Stomach (tissue), 9 donors: ENCODE measurements around the gene STMN3. TPM values are rescaled to one million over a fixed set of nuclear protein-coding genes. Genes with fewer than 3 reads are reported as not detected.
"Not testable (repeated sequence)": the region's sequence is repeated elsewhere in the genome, so short reads cannot be mapped to it uniquely, and the experiment has no call there.

Experiments
- DNase-seq, 2 donors: peaks; one replicate each; pipeline versions ENCODE4 v3.0.0 to v3.0.0-alpha.2; 2013 to 2019
- H3K27ac ChIP-seq, 5 donors: fragments of 200-600 bp in 4 of 5; sonication (generic) in 4 of 5; one replicate each; pipeline ENCODE4 v1.5.1; 2013 to 2019; ENCODE audit warnings: mild to moderate bottlenecking in 1 of 5, moderate library complexity in 1 of 5
- H3K27me3 ChIP-seq, 3 donors: fragments of 200-600 bp; sonication (generic); one replicate each; pipeline ENCODE4 v1.5.1; 2017 to 2019; ENCODE audit warnings: mixed run types in 1 of 3
- H3K36me3 ChIP-seq, 4 donors: fragments of 200-600 bp; sonication (generic); 1 replicate in 3 of 4; 2 replicates in 1 of 4; pipeline ENCODE4 v1.5.1; 2016 to 2019
- H3K4me1 ChIP-seq, 4 donors: fragments of 200-600 bp; sonication (generic); one replicate each; pipeline ENCODE4 v1.5.1; 2016 to 2019
- H3K4me3 ChIP-seq, 4 donors: fragments of 200-600 bp; sonication (generic) in 3 of 4; one replicate each; pipeline ENCODE4 v1.5.1; 2016 to 2019; ENCODE audit warnings: mild to moderate bottlenecking in 1 of 4
- H3K9me3 ChIP-seq, 4 donors: fragments of 200-600 bp; sonication (generic); one replicate each; pipeline ENCODE4 v1.5.1; 2016 to 2019
- EP300 ChIP-seq: sonication (generic); formaldehyde crosslinking; IDR thresholded peaks from one replicate; pipeline ENCODE4 v1.6.1; 2017; ENCODE audit warnings: antibody characterized with exemption
- POLR2A ChIP-seq, 4 donors: fragments of 450-650 bp; IDR thresholded peaks; one replicate each; pipeline ENCODE4 v1.6.1; 2016; ENCODE audit warnings: antibody characterized with exemption in 4 of 4, control low read depth in 2 of 4, mild to moderate bottlenecking in 1 of 4, moderate library complexity in 1 of 4
- POLR2AphosphoS5 ChIP-seq, 3 donors: sonication (generic); formaldehyde crosslinking; IDR thresholded peaks; one replicate each; pipeline ENCODE4 v1.6.1; 2016; ENCODE audit warnings: antibody characterized with exemption in 3 of 3
- WGBS, 5 donors: extraction: QIAGEN DNeasy Blood & Tissue Kit in 3 of 5; methylation state at CpG; one replicate each; pipeline versions ENCODE4 v1.1.5 to v1.1.7; 2013 to 2018; 5-methylcytosine and 5-hydroxymethylcytosine counted together
- intact Hi-C: fragments of 100-400 bp; cut with DNase I; formaldehyde crosslinking; loops from one replicate; pipeline ENCODE4 v1.15.1; 2023; ENCODE audit warnings: low total_unique reads
- polyA plus RNA-seq, 3 donors: library from polyadenylated mRNA; stranded (reverse); fragments of 200-250 nt; gene quantifications; one replicate each; pipeline ENCODE4 v1.2.3, GENCODE V29; 2013
- total RNA-seq, 5 donors: library from RNA; depleted of rRNA; stranded (reverse); fragments of >200 nt; gene quantifications; one replicate each; pipeline versions ENCODE4 v1.1.0 to v1.2.3, GENCODE V29; 2014 to 2016
- TF ChIP-seq, protein P1 (sequence below), 7 experiments: fragments of 450-650 bp in 4 of 7; fragments of 200-600 bp in 3 of 7; sonication (generic) in 3 of 7; IDR thresholded peaks; one replicate each; pipeline ENCODE4 v1.5.1; 2016 to 2019; ENCODE audit warnings: antibody characterized with exemption in 7 of 7, control low read depth in 2 of 7, mild to moderate bottlenecking in 1 of 7
- donor health status: healthy with polysubstance abuse.
- donor health status: Bipolar disorder and iron deficiency.
- donor health status: healthy.

The STMN3 gene
- total and polyA plus RNA-seq, 8 donors = 0.87 to 14.8 (median 12.0) TPM

DNA sequence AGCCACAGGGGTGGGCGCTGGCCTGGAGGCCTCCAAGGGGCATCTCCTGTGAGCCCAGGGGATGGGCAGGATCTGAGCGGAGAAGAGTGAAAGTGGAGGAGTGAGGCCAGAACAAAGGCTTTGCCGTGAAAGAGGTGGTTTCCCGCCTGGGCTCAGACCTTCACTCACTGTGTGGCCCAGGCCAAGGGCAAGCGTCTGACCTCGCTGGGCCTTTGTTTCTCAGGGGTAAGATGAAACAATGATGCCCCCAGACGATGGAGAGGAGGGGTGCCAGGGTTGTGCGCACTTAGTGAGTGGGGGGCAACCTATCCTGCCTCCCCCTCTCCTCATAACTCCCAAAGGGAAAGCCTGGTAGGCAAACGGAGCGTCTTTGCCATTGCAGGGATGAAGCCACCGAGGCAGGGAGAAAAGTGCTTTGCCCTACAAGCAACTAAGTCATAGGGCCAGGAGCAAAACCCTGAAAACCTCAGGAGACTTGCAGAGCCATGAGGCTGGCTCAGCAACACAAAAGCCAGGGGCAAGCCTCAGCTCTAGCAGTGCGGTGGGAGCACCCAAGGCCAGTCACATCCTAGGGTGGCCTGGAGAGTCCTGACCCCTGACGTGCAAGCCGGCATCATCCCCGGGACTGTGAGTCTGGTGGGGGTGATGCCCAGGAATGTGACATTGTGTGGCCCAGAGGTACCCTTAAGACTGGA is 897 bp upstream of the STMN3 start:
- Histone ChIP-seq H3K36me3 (no peaks in the 10 kb centered on the region), H3K4me1 (peaks cover 34 to 53% (median 46%) of the 10 kb centered on the region in 4 donors), H3K9me3 (no peaks in the 10 kb centered on the region), H3K4me3 (peak overlapping the region; percentile 60 to 78 (median 65)), H3K27me3 (peaks cover 0 to 33% (median 16%) of the 10 kb centered on the region in 3 donors), H3K27ac (peak overlapping the region; percentile 43 to 76 (median 64))
- 53 to 60% (median 60%) methylated on average over 13 to 15 of the region's 15 CpGs for WGBS, 5 donors
- TF ChIP-seq EP300 = no peak
- TF ChIP-seq POLR2A (IDR thresholded peaks at IDR 0.05) = no peak
- TF ChIP-seq POLR2AphosphoS5 (IDR thresholded peaks at IDR 0.05) = no peak
- TF ChIP-seq, protein P1, sequence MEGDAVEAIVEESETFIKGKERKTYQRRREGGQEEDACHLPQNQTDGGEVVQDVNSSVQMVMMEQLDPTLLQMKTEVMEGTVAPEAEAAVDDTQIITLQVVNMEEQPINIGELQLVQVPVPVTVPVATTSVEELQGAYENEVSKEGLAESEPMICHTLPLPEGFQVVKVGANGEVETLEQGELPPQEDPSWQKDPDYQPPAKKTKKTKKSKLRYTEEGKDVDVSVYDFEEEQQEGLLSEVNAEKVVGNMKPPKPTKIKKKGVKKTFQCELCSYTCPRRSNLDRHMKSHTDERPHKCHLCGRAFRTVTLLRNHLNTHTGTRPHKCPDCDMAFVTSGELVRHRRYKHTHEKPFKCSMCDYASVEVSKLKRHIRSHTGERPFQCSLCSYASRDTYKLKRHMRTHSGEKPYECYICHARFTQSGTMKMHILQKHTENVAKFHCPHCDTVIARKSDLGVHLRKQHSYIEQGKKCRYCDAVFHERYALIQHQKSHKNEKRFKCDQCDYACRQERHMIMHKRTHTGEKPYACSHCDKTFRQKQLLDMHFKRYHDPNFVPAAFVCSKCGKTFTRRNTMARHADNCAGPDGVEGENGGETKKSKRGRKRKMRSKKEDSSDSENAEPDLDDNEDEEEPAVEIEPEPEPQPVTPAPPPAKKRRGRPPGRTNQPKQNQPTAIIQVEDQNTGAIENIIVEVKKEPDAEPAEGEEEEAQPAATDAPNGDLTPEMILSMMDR (IDR thresholded peaks at IDR 0.05) = no peak
- intact Hi-C loops = no loop called here
- DNase-seq = no peak

DNA sequence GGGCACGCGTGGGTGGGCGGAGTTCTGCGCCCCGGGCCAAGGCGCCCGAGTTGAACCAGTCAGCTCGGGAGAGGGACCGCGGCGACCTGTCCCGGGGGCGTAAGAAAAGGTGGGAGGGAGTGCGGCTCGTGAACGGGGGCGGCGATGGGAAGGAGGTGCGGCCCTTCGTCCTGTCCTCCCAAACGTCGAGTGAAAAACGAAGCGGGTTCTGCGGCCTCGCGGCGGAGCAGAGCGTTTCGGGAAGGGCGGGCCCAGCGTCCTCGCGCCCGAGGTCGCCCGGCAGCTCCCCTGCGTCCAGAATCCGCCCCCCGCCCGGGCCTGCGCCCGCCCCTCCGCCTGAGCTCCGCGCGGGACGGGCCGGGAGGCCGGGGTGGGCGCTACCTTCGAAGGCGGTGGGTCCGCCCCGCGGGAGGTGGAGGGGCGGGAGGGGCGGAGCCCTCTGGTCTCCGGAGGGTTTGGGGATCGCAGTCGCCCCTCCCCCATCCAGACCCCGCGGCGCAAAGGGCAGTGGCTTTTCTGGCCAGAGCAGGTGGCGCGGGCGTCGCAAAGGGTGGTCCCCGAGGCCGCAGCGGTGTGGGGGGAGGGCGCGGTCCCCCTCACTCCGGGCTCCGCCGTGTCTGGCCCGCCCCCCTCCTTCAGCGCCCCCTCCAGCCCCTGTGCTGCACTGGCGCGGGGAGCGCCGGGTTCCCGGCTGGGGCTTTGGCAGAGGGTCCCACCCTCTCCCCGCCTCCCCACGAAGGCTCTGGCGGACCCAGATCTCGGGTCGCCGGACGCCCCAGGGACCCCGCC is 838 bp downstream of the STMN3 start:
- H3K36me3 ChIP-seq = no peaks in the 10 kb centered on the region
- WGBS, 5 donors = 0 to 4% (median 1%) methylated on average over 16 to 90 of the region's 91 CpGs
- H3K4me1 ChIP-seq = peaks cover 25 to 41% (median 33%) of the 10 kb centered on the region in 4 donors
- intact Hi-C loops = no loop called here
- H3K27ac ChIP-seq = peak overlapping the region; percentile 1 to 72 (median 50)
- no peaks in the 10 kb centered on the region for H3K9me3 ChIP-seq
- peak overlapping the region; percentile 60 to 78 (median 65) for H3K4me3 ChIP-seq
- TF ChIP-seq EP300 = no peak
- no peak for TF ChIP-seq POLR2A (IDR thresholded peaks at IDR 0.05)
- TF ChIP-seq, protein P1 (IDR thresholded peaks at IDR 0.05) = no peak
- TF ChIP-seq POLR2AphosphoS5 (IDR thresholded peaks at IDR 0.05) = no peak
- DNase-seq = peak in 1 of 2 donors; percentile 78
- peaks cover 0 to 33% (median 16%) of the 10 kb centered on the region in 3 donors for H3K27me3 ChIP-seq

DNA sequence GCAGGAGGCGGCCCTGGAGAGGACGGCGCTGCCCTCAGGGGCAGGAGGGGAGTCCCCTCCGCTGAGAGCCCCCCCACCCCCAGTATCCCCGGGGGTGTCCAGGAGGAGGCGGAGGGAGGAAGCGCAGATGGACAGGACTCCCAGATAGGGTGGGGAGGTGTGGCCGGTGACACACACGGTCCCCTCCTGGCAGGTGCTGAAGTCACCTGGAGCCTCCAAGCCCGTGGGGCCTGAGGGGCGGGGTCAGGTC is 1.4 kb downstream of the STMN3 start:
- H3K36me3 ChIP-seq = no peaks in the 10 kb centered on the region
- no peak for DNase-seq
- TF ChIP-seq POLR2A (IDR thresholded peaks at IDR 0.05) (no peak), EP300 (no peak), POLR2AphosphoS5 (IDR thresholded peaks at IDR 0.05) (no peak)
- TF ChIP-seq, protein P1 (IDR thresholded peaks at IDR 0.05) = no peak
- peak overlapping the region in 3 of 5 donors; percentile 50 to 72 (median 64) for H3K27ac ChIP-seq
- H3K9me3 ChIP-seq = no peaks in the 10 kb centered on the region
- peaks cover 0 to 33% (median 16%) of the 10 kb centered on the region in 3 donors for H3K27me3 ChIP-seq
- peaks cover 25 to 36% (median 29%) of the 10 kb centered on the region in 4 donors for H3K4me1 ChIP-seq
- H3K4me3 ChIP-seq = peak overlapping the region; percentile 60 to 78 (median 65)
- 4 to 19% (median 18%) methylated on average over 5 to 11 of the region's 11 CpGs for WGBS, 5 donors
- intact Hi-C loops = no loop called here

DNA sequence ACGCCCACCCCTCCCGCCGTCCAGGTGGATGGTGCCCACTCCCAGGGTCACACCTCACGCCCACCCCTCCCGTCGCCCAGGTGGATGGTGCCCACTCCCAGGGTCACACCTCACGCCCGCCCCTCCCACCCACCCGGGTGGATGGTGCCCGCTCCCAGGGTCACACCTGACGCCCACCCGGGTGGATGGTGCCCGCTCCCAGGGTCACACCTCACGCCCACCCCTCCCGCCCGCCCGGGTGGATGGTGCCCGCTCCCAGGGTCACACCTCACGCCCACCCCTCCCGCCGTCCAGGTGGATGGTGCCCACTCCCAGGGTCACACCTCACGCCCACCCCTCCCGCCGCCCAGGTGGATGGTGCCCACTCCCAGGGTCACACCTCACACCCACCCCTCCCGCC is 2.7 kb downstream of the STMN3 start:
- WGBS, 5 donors = 86 to 100% (median 87%) methylated on average over 1 to 25 of the region's 25 CpGs
- intact Hi-C loops, DNase-seq: not testable (repeated sequence)

More for the DNA sequence above, 2.7 kb downstream of the STMN3 start:
- H3K27ac ChIP-seq, H3K9me3 ChIP-seq, H3K36me3 ChIP-seq, H3K4me3 ChIP-seq: not testable (repeated sequence)
- Histone ChIP-seq H3K4me1 (peaks cover 25 to 33% (median 29%) of the 10 kb centered on the region in 4 donors), H3K27me3 (peaks cover 0 to 33% (median 16%) of the 10 kb centered on the region in 3 donors)
